Measurements from ENCODE around the gene IKBKG.
A peak's percentile ranks its signal among the peaks of the same experiment; 100 is the strongest.

IKBKG gene

DNA sequence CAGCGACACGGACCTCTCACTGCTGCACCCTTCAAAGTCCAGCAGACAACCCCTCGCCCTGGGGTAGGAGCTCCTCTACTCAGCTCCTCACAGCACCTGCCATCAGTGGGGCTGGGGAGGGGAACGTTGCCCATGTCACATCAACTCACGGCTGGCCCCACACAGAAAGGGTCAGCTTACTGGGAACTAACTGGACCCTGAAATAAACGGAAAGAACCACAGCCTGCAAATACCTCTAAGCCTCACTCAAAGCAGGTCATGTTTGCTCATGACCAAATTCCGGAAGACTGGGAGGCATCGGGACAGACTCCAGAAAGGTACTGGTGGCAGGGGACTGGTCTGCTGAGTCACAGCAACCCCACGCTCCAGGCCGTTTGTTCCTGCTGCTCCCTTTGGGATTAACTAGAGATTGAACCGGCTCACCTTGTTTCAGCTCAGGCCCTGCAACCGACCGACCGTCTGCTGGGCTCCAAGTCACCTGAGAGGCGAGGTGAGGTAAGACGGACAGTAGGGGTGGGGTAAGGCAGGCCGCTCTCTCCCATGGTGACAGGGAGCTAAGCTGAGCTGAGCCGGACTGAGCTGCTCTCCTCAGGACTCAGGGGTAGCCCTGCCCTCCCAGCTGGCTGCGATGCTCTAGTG is 6.4 kb upstream of the IKBKG start:
- H3K4me3 ChIP-seq (ENCODE audit: low read depth, low read length), result no peak overlapping the region
- no peak for DNase-seq (ENCODE audit: low read depth)
- TF ChIP-seq MYC (IDR thresholded peaks at IDR 0.05; ENCODE audit: low read depth, low read length), result no peak
- TF ChIP-seq POLR2A (IDR thresholded peaks at IDR 0.05; ENCODE audit: extremely low read depth, insufficient read length), result no peak
- TF ChIP-seq, protein P1, sequence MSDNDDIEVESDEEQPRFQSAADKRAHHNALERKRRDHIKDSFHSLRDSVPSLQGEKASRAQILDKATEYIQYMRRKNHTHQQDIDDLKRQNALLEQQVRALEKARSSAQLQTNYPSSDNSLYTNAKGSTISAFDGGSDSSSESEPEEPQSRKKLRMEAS (IDR thresholded peaks at IDR 0.05; ENCODE audit: low read depth, low read length), result no peak
- TF ChIP-seq CTCF (IDR thresholded peaks at IDR 0.05; ENCODE audit: low read depth, low read length), result no peak

DNA sequence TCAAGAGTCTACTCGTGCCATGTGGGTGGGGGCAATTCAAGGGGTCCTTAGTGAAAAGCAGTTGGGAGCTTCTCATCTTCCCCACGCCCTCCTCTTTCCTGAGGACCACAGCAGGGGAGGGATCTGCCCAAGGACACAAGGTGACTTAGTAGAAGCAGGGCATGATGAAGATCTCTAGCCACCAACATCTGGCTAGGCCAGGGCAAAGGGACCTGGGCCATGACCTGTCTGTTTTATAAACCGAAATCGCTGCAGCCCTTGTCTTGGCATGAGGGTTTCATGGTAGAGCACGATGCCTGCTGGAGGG is 5.9 kb upstream of the IKBKG start:
- no peak overlapping the region for H3K4me3 ChIP-seq (ENCODE audit: low read depth, low read length)
- TF ChIP-seq, protein P1 (IDR thresholded peaks at IDR 0.05; ENCODE audit: low read depth, low read length), result no peak
- TF ChIP-seq CTCF (IDR thresholded peaks at IDR 0.05; ENCODE audit: low read depth, low read length), result no peak
- TF ChIP-seq MYC (IDR thresholded peaks at IDR 0.05; ENCODE audit: low read depth, low read length), result no peak
- no peak for TF ChIP-seq POLR2A (IDR thresholded peaks at IDR 0.05; ENCODE audit: extremely low read depth, insufficient read length)
- DNase-seq (ENCODE audit: low read depth), result no peak

- H3K4me3 ChIP-seq (ENCODE audit: low read depth, low read length), result peak overlapping the region; percentile 46
- DNase-seq (ENCODE audit: low read depth), result peak; percentile 91
- TF ChIP-seq CTCF (IDR thresholded peaks at IDR 0.05; ENCODE audit: low read depth, low read length), result no peak
- TF ChIP-seq MYC (IDR thresholded peaks at IDR 0.05; ENCODE audit: low read depth, low read length), result peak; percentile 65; the same call in 1 of the 2 replicates
- no peak for TF ChIP-seq POLR2A (IDR thresholded peaks at IDR 0.05; ENCODE audit: extremely low read depth, insufficient read length)
- TF ChIP-seq, protein P1 (IDR thresholded peaks at IDR 0.05; ENCODE audit: low read depth, low read length), result peak; percentile 77
Observed at GRCh38 chrX:154541896-154542722, 5.3 kb upstream of the IKBKG start.

- no peak for TF ChIP-seq CTCF (IDR thresholded peaks at IDR 0.05; ENCODE audit: low read depth, low read length)
- TF ChIP-seq, protein P1 (IDR thresholded peaks at IDR 0.05; ENCODE audit: low read depth, low read length), result peak; percentile 48
- peak; percentile 17; the same call in 1 of the 2 replicates for TF ChIP-seq MYC (IDR thresholded peaks at IDR 0.05; ENCODE audit: low read depth, low read length)
- no peak for TF ChIP-seq POLR2A (IDR thresholded peaks at IDR 0.05; ENCODE audit: extremely low read depth, insufficient read length)
- peak overlapping the region; percentile 46 for H3K4me3 ChIP-seq (ENCODE audit: low read depth, low read length)
- peak; percentile 93 for DNase-seq (ENCODE audit: low read depth)
Observed at GRCh38 chrX:154542723-154543424, 4.5 kb upstream of the IKBKG start.

GRCh38 chrX:154545673-154546274 is 1.6 kb upstream of the IKBKG start:
- TF ChIP-seq POLR2A (IDR thresholded peaks at IDR 0.05; ENCODE audit: extremely low read depth, insufficient read length) (no peak), MYC (IDR thresholded peaks at IDR 0.05; ENCODE audit: low read depth, low read length) (no peak), CTCF (IDR thresholded peaks at IDR 0.05; ENCODE audit: low read depth, low read length) (no peak)
- TF ChIP-seq, protein P1 (IDR thresholded peaks at IDR 0.05; ENCODE audit: low read depth, low read length), result no peak
- H3K4me3 ChIP-seq (ENCODE audit: low read depth, low read length), result peak overlapping the region; percentile 73
- no peak for DNase-seq (ENCODE audit: low read depth)
